H9 (cell line): Measurements from ENCODE around the gene NPAS2. TPM values are rescaled to one million over a fixed set of nuclear protein-coding genes. Genes with fewer than 3 reads are reported as not detected.

Experiments used
- DNase-seq: peaks from one replicate; pipeline ENCODE4 v3.0.0-alpha.2; 2017
- H2AFZ ChIP-seq: one replicate; pipeline ENCODE4 v1.6.1; 2013; ENCODE audit warnings: mild to moderate bottlenecking, low read length, control low read depth, moderate library complexity
- H2AK5ac ChIP-seq: 2 replicates; pipeline ENCODE4 v1.6.1; 2013; ENCODE audit warnings: low read length, control low read depth, mixed read lengths; ENCODE audit not compliant: insufficient read length
- H2BK120ac ChIP-seq: one replicate; pipeline ENCODE4 v1.6.1; 2013; ENCODE audit warnings: low read depth, mild to moderate bottlenecking, low read length, control low read depth, inconsistent platforms; ENCODE audit not compliant: poor library complexity, severe bottlenecking
- H2BK12ac ChIP-seq: 2 replicates; pipeline ENCODE4 v1.6.1; 2013; ENCODE audit warnings: low read length, control low read depth, mixed read lengths, low read depth; ENCODE audit not compliant: insufficient read length
- H2BK15ac ChIP-seq: 2 replicates; pipeline ENCODE4 v1.6.1; 2013; ENCODE audit warnings: low read depth, low read length, control low read depth
- H2BK20ac ChIP-seq: one replicate; pipeline ENCODE4 v1.6.1; 2013; ENCODE audit warnings: low read depth, mild to moderate bottlenecking, low read length, control low read depth, inconsistent platforms; ENCODE audit not compliant: poor library complexity, severe bottlenecking
- H2BK5ac ChIP-seq: 2 replicates; pipeline ENCODE4 v1.6.1; 2013; ENCODE audit warnings: low read length, control low read depth, mixed read lengths; ENCODE audit not compliant: insufficient read length
- H3K14ac ChIP-seq: 2 replicates; pipeline ENCODE4 v1.6.1; 2013; ENCODE audit warnings: low read length, control low read depth; ENCODE audit not compliant: insufficient read depth
- H3K18ac ChIP-seq: 2 replicates; pipeline ENCODE4 v1.6.1; 2013; ENCODE audit warnings: low read depth, mild to moderate bottlenecking, mixed read lengths, low read length, control low read depth; ENCODE audit not compliant: insufficient read length
- H3K23ac ChIP-seq: 2 replicates; pipeline ENCODE4 v1.6.1; 2013; ENCODE audit warnings: low read length, control low read depth, mixed read lengths, low read depth; ENCODE audit not compliant: insufficient read length
- H3K23me2 ChIP-seq: 2 replicates; pipeline ENCODE4 v1.6.1; 2013; ENCODE audit warnings: low read depth, mild to moderate bottlenecking, mixed read lengths, low read length, control low read depth; ENCODE audit not compliant: insufficient read length, poor library complexity, severe bottlenecking
- H3K27ac ChIP-seq: 2 replicates; pipeline ENCODE4 v1.5.1; 2013; ENCODE audit warnings: low read length, control low read depth, mixed read lengths, low read depth; ENCODE audit not compliant: insufficient read length
- H3K27me3 ChIP-seq: 2 replicates; pipeline ENCODE4 v1.6.1; 2013; ENCODE audit warnings: low read length, control low read depth, inconsistent platforms; ENCODE audit not compliant: insufficient read depth
- H3K4ac ChIP-seq: 2 replicates; pipeline ENCODE4 v1.6.1; 2013; ENCODE audit warnings: low read depth, mild to moderate bottlenecking, control low read depth, inconsistent platforms, low read length, moderate library complexity
- H3K4me1 ChIP-seq: 2 replicates; pipeline ENCODE4 v1.6.1; 2013; ENCODE audit warnings: low read length, control low read depth, inconsistent platforms; ENCODE audit not compliant: insufficient read depth
- H3K4me2 ChIP-seq: 2 replicates; pipeline ENCODE4 v1.6.1; 2013; ENCODE audit warnings: low read length, control low read depth, mixed read lengths; ENCODE audit not compliant: insufficient read length, insufficient read depth
- H3K56ac ChIP-seq: 2 replicates; pipeline ENCODE4 v1.6.1; 2013; ENCODE audit warnings: low read depth, mild to moderate bottlenecking, mixed read lengths, low read length, control low read depth; ENCODE audit not compliant: insufficient read length
- H3K79me1 ChIP-seq: 2 replicates; pipeline ENCODE4 v1.6.1; 2013; ENCODE audit warnings: low read depth, mild to moderate bottlenecking, moderate library complexity, low read length, control low read depth, inconsistent platforms; ENCODE audit not compliant: insufficient read depth, poor library complexity, severe bottlenecking
- H3K79me2 ChIP-seq: 2 replicates; pipeline ENCODE4 v1.6.1; 2013; ENCODE audit warnings: low read length, control low read depth, inconsistent platforms; ENCODE audit not compliant: insufficient read depth
- H3K9ac ChIP-seq: 2 replicates; pipeline ENCODE4 v1.6.1; 2013; ENCODE audit warnings: low read length, control low read depth, mixed read lengths; ENCODE audit not compliant: insufficient read length; ENCODE audit errors: extremely low read depth
- H3K9me3 ChIP-seq: one replicate; pipeline ENCODE4 v1.6.1; 2013; ENCODE audit warnings: low read depth, low read length, inconsistent platforms; ENCODE audit not compliant: control insufficient read depth
- H3T11ph ChIP-seq: one replicate; pipeline ENCODE4 v1.6.1; 2013; ENCODE audit warnings: mild to moderate bottlenecking, low read length, control low read depth, inconsistent platforms
- H4K20me1 ChIP-seq: one replicate; pipeline ENCODE4 v1.6.1; 2013; ENCODE audit not compliant: control insufficient read depth, insufficient read length, insufficient read depth
- H4K5ac ChIP-seq: 2 replicates; pipeline ENCODE4 v1.6.1; 2013; ENCODE audit warnings: low read depth, mild to moderate bottlenecking, mixed read lengths, low read length, control low read depth; ENCODE audit not compliant: insufficient read length
- H4K8ac ChIP-seq: replicated peaks from 2 replicates; pipeline ENCODE4 v1.6.1; 2013; ENCODE audit warnings: low read length, control low read depth, mixed read lengths, low read depth; ENCODE audit not compliant: insufficient read length
- H4K91ac ChIP-seq: 2 replicates; pipeline ENCODE4 v1.6.1; 2013; ENCODE audit warnings: low read depth, mild to moderate bottlenecking, moderate library complexity, mixed read lengths, low read length, control low read depth; ENCODE audit not compliant: insufficient read length
- H3K27ac Mint-ChIP-seq, 3 experiments: 2 replicates in 2 of 3; 3 replicates in 1 of 3; pipeline ENCODE4 v1.8.0; 2020 to 2021; ENCODE audit warnings: mixed read lengths in 3 of 3, mild to moderate bottlenecking in 1 of 3, moderate library complexity in 1 of 3
- H3K27me3 Mint-ChIP-seq: 2 replicates; pipeline ENCODE4 v1.8.0; 2021; ENCODE audit warnings: low read depth, mild to moderate bottlenecking, moderate library complexity, mixed read lengths
- H3K36me3 Mint-ChIP-seq, 3 experiments: 2 replicates in 2 of 3; 3 replicates in 1 of 3; pipeline ENCODE4 v1.8.0; 2020 to 2021; ENCODE audit warnings: low read depth in 3 of 3, mixed read lengths in 3 of 3; ENCODE audit not compliant: insufficient read depth in 1 of 3
- H3K4me1 Mint-ChIP-seq, 2 experiments: 2 replicates each; pipeline ENCODE4 v1.8.0; 2020; ENCODE audit warnings: mixed read lengths in 2 of 2
- H3K4me3 Mint-ChIP-seq, 2 experiments: 2 replicates in 1 of 2; 3 replicates in 1 of 2; pipeline ENCODE4 v1.8.0; 2020 to 2021; ENCODE audit warnings: mild to moderate bottlenecking in 2 of 2, mixed read lengths in 2 of 2, moderate library complexity in 1 of 2
- H3K9me3 Mint-ChIP-seq, 2 experiments: 2 replicates in 1 of 2; 3 replicates in 1 of 2; pipeline ENCODE4 v1.8.0; 2020; ENCODE audit warnings: mild to moderate bottlenecking in 2 of 2, mixed read lengths in 2 of 2, moderate library complexity in 1 of 2
- CTCF ChIP-seq: fragments of 200-600 bp; sonication (generic); conservative IDR thresholded peaks from 3 replicates; pipeline ENCODE4 v1.8.0; 2021; ENCODE audit warnings: antibody characterized with exemption, mild to moderate bottlenecking
- WGBS: extraction: QIAGEN DNeasy Blood & Tissue Kit; methylation state at CpG from one replicate; pipeline ENCODE4 v1.1.7; 2013; ENCODE audit warnings: missing lambda C conversion rate, low lambda C conversion rate, mixed read lengths; ENCODE audit not compliant: insufficient read length; ENCODE audit errors: extremely low coverage; 5-methylcytosine and 5-hydroxymethylcytosine counted together
- total RNA-seq: library from RNA; stranded (reverse); gene quantifications from 2 replicates; pipeline ENCODE4 v1.2.1, GENCODE V29; 2021

Gene NPAS2
- total RNA-seq, 1 experiment from 2014 or later: 1.3 TPM

- Histone ChIP-seq H2AK5ac (no peak overlapping the region), H2BK15ac (no peak overlapping the region), H2BK20ac (no peak overlapping the region), H3K79me1 (no peaks in the 10 kb centered on the region), H3K4me2 (no peak overlapping the region), H4K8ac (no peak overlapping the region), H3K9ac (no peak overlapping the region), H2AFZ (no peak overlapping the region), H3T11ph (no peak overlapping the region), H4K91ac (no peak overlapping the region), H4K5ac (no peak overlapping the region), H3K9me3 (no peaks in the 10 kb centered on the region), H3K14ac (no peak overlapping the region), H3K4me1 (no peaks in the 10 kb centered on the region), H3K18ac (no peak overlapping the region), H4K20me1 (no peaks in the 10 kb centered on the region), H3K27me3 (no peaks in the 10 kb centered on the region), H2BK5ac (no peak overlapping the region), H2BK120ac (no peak overlapping the region), H3K23me2 (no peaks in the 10 kb centered on the region), H3K27ac (no peak overlapping the region), H2BK12ac (no peak overlapping the region), H3K79me2 (no peaks in the 10 kb centered on the region), H3K23ac (no peak overlapping the region), H3K56ac (no peak overlapping the region), H3K4ac (no peak overlapping the region)
- no peak overlapping the region for H3K4me3 Mint-ChIP-seq
- H3K9me3 Mint-ChIP-seq: no peaks in the 10 kb centered on the region
- TF ChIP-seq CTCF: no peak
- no peaks in the 10 kb centered on the region; the same call in none of the 2 replicates for H3K27me3 Mint-ChIP-seq
- H3K4me1 Mint-ChIP-seq: peaks cover 6 to 14% of the 10 kb centered on the region in 2 experiments; a peak in 1 of 4 replicates
- DNase-seq: no peak
- H3K27ac Mint-ChIP-seq: no peak overlapping the region; a peak in 1 of 7 replicates
- no CpG with 5 or more reads among the region's 4 CpGs for WGBS
- H3K36me3 Mint-ChIP-seq: no peaks in the 10 kb centered on the region
Measured at GRCh38 chr2:100960688-100961087, 140.7 kb downstream of the NPAS2 start.
